Ascending aorta (tissue), 2 donors: ENCODE data around the gene FBLN1. TPM values are rescaled to one million over a fixed set of nuclear protein-coding genes. Genes with fewer than 3 reads are reported as not detected.

Source experiments
- DNase-seq, 2 donors: peaks; one replicate each; pipeline ENCODE4 v3.0.0-alpha.2; 2019; ENCODE audit warnings: low spot score in 2 of 2
- H3K27ac ChIP-seq, 2 donors: fragments of 200-600 bp; sonication (generic); one replicate each; pipeline ENCODE4 v1.5.1; 2016 to 2017; ENCODE audit warnings: mild to moderate bottlenecking in 1 of 2
- H3K27me3 ChIP-seq: fragments of 200-600 bp; sonication (generic); one replicate; pipeline ENCODE4 v1.5.1; 2017
- H3K36me3 ChIP-seq, 2 donors: fragments of 200-600 bp; sonication (generic); one replicate each; pipeline ENCODE4 v1.5.1; 2016
- H3K4me1 ChIP-seq, 2 donors: fragments of 200-600 bp; sonication (generic); one replicate each; pipeline ENCODE4 v1.5.1; 2016 to 2017; ENCODE audit warnings: mild to moderate bottlenecking in 1 of 2
- H3K4me3 ChIP-seq, 2 donors: fragments of 200-600 bp; sonication (generic); one replicate each; pipeline ENCODE4 v1.5.1; 2016 to 2017; ENCODE audit warnings: mild to moderate bottlenecking in 1 of 2
- H3K9me3 ChIP-seq, 2 donors: fragments of 200-600 bp; sonication (generic); one replicate each; pipeline ENCODE4 v1.5.1; 2016
- CTCF ChIP-seq, 3 experiments: fragments of 200-600 bp in 2 of 3; fragments of 450-650 bp in 1 of 3; sonication (generic) in 2 of 3; IDR thresholded peaks; one replicate each; pipeline ENCODE4 v1.5.1; 2016 to 2019; ENCODE audit warnings: antibody characterized with exemption in 3 of 3, mild to moderate bottlenecking in 1 of 3, moderate library complexity in 1 of 3
- intact Hi-C: fragments of 100-400 bp; cut with DNase I; formaldehyde crosslinking; loops from one replicate; pipeline ENCODE4 v1.15.1; 2023
- total RNA-seq: library from RNA; depleted of rRNA; stranded (reverse); fragments of >200 nt; gene quantifications from one replicate; pipeline ENCODE4 v1.1.0, GENCODE V29; 2016

The FBLN1 gene
- 580 TPM for total RNA-seq

- Histone ChIP-seq H3K4me1 (peaks cover 0 to 22% of the 10 kb centered on the region in 2 donors), H3K36me3 (no peaks in the 10 kb centered on the region), H3K27ac (peak within 1 kb of the TSS; percentile 66 to 72), H3K27me3 (no peaks in the 10 kb centered on the region), H3K9me3 (no peaks in the 10 kb centered on the region), H3K4me3 (peak within 1 kb of the TSS; percentile 56 to 70)
- DNase-seq: no peak
- TF ChIP-seq CTCF (IDR thresholded peaks at IDR 0.05): peak in 2 of 3 experiments; percentile 16 to 30
- intact Hi-C loops: loop anchor here (2.0 to 5.0 kb wide), 2 partner anchors 50 to 60 kb away; no protein-coding TSS in a partner anchor
Measured at GRCh38 chr22:45502215-45503049, at the start of gene FBLN1. Gene FBLN1 (plus strand): TSS chr22:45502883. CDS start chr22:45502986, 103 bp downstream.

- no peak for DNase-seq
- TF ChIP-seq CTCF (IDR thresholded peaks at IDR 0.05): no peak
- Histone ChIP-seq H3K4me3 (no peak overlapping the region), H3K9me3 (no peaks in the 10 kb centered on the region), H3K27ac (no peak overlapping the region), H3K27me3 (no peaks in the 10 kb centered on the region), H3K4me1 (peaks cover 5 to 17% of the 10 kb centered on the region in 2 donors), H3K36me3 (no peaks in the 10 kb centered on the region)
- intact Hi-C loops: no loop called here
Measured at GRCh38 chr22:45453764-45454163, 48.9 kb upstream of the FBLN1 start.

- Histone ChIP-seq H3K4me3 (no peak overlapping the region), H3K36me3 (no peaks in the 10 kb centered on the region), H3K4me1 (peaks cover 5 to 17% of the 10 kb centered on the region in 2 donors), H3K9me3 (no peaks in the 10 kb centered on the region), H3K27me3 (no peaks in the 10 kb centered on the region), H3K27ac (no peak overlapping the region)
- intact Hi-C loops: no loop called here
- DNase-seq: no peak
- TF ChIP-seq CTCF (IDR thresholded peaks at IDR 0.05): no peak
Measured at GRCh38 chr22:45454275-45454674, 48.4 kb upstream of the FBLN1 start.

GRCh38 chr22:45455212-45455611, 47.5 kb upstream of the FBLN1 start:
- intact Hi-C loops: no loop called here
- Histone ChIP-seq H3K4me3 (no peak overlapping the region), H3K27ac (no peak overlapping the region), H3K4me1 (peaks cover 5 to 17% of the 10 kb centered on the region in 2 donors), H3K36me3 (no peaks in the 10 kb centered on the region), H3K27me3 (no peaks in the 10 kb centered on the region), H3K9me3 (no peaks in the 10 kb centered on the region)
- TF ChIP-seq CTCF (IDR thresholded peaks at IDR 0.05): no peak
- DNase-seq: no peak

GRCh38 chr22:45455621-45456020, 47.1 kb upstream of the FBLN1 start:
- H3K4me3 ChIP-seq: no peak overlapping the region
- intact Hi-C loops: no loop called here

More at GRCh38 chr22:45455621-45456020, 47.1 kb upstream of the FBLN1 start:
- no peak for TF ChIP-seq CTCF (IDR thresholded peaks at IDR 0.05)
- no peak for DNase-seq
- Histone ChIP-seq H3K27ac (no peak overlapping the region), H3K27me3 (no peaks in the 10 kb centered on the region), H3K4me1 (peaks cover 5 to 14% of the 10 kb centered on the region in 2 donors), H3K36me3 (no peaks in the 10 kb centered on the region), H3K9me3 (no peaks in the 10 kb centered on the region)
